T1000 (cell line): ENCODE results near the gene ITPK1.

Experiments
- DNase-seq: peaks from one replicate; lab custom pipeline; 2025; ENCODE audit warnings: mixed read lengths; lab: John Stamatoyannopoulos, UW

Gene ITPK1

GRCh38 chr14:92951912-92952471 lies 163.7 kb downstream of the ITPK1 start:
- peak; percentile 11 for DNase-seq

GRCh38 chr14:92951261-92951660 lies 164.5 kb downstream of the ITPK1 start:
- no peak for DNase-seq

DNA sequence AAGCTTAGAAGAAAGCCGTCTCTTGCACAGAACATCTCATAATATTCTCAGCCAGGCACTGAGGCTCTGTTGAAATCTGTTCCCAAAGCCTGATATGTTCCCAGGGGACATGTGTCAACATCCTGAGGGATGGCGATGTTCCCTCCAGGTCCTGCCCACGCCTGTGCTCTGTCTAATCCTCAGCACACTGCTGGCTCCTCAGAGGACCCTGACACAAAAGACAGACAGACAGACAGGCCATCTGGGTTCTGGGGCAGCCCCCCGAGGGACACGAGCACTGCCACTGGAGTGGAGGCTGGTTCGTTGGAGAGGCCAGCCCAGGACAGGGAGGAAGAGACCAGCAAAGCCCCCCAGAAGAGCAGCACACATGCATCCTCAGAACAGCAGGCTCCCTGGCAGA lies 165.0 kb downstream of the ITPK1 start:
- DNase-seq: no peak

- DNase-seq: no peak
Measured at GRCh38 chr14:92950193-92950540, 165.6 kb downstream of the ITPK1 start.

DNA sequence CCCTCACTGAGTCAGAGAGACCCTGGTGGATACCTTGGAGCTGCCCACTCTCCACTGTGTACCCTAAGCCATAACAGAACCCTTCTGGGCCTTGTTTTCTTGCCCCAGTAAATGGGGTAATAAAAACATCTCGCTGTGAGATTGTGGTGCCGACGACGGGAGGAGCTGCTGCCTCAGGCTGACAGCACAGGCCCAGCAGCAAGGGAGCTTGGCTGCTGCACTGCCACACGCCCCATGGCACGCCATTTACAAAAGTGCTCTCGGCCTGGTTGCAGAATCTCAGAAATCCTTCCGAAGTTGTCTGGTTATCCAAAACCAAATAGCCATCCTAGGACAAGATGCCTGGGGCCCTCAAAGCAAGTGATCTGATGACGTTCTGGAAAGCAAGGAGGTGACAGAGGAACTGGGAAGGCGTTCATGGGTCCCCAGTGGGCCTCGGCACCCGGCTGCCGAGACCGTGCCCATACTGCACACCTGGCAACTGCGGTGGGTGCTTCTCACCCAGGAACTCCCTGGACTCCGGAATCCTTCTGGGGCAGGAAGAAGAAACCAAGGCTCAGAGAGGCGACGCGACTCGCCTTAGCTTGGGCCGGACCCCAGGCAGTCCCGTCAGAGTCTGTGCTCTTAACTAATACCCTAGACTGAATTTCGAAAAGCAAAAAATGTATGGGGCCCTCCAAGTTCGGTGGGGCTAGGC lies 166.1 kb downstream of the ITPK1 start:
- DNase-seq: no peak

DNA sequence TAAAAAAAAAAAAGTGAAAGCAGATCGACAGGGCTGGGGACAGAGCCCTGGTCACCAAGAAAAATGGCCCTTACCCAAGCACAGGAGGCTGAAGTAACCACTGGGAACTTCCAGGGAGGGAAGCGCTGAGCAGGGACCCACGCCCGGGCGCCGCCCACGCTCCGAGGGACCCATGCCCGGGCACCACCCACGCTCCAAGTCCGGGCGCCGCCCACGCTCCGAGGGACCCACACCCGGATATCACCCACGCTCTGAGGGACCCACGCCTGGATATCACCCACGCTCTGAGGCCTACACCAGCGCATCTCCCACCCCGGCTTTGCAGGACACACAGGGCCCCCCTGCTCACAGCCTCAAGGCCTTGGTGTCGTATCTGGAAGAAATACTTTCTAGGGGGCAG lies 167.1 kb downstream of the ITPK1 start:
- DNase-seq: no peak

GRCh38 chr14:92946847-92947545 lies 168.7 kb downstream of the ITPK1 start:
- DNase-seq: no peak

GRCh38 chr14:92945959-92946846 lies 169.5 kb downstream of the ITPK1 start:
- DNase-seq: no peak

DNA sequence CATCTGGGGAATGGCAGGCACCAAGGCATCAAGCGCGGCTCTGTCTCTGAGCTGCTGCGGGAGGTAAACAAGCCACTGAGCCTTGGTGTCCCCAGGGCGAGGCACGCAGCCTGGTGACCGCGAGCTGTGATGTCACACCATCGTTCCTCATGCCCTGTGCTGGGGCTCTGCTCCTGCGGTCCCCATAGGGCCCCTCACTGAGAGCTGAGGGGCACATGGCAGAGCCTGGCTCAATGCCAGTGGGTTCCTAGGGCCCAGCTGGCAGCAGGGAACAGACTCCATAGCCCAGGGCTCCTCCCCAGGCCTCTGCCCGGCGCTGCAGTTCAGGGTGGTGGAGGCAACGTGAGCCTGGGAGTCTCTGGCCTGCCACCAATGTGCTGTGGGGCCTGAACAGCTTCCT lies 170.2 kb downstream of the ITPK1 start:
- DNase-seq: no peak

DNA sequence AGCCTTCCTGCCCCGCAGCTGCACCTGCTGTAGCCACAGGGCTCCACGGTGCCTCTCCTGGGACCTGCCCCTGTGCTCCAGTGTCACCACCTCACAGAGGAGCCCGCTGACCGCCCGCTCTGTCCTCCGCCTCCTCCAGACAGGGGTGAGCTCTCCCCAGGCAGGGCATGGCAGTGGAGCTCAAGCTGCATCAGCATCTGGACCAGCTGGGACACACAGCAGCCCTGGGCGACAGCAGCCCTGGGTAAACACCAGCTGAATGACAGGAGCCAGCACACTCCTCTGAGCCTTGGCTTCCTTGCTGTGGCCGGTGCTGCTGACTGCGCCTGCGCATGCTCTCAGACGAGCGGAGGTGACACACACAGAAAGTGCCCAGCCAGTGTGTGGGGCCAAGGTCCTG lies 170.7 kb downstream of the ITPK1 start:
- DNase-seq: no peak

DNA sequence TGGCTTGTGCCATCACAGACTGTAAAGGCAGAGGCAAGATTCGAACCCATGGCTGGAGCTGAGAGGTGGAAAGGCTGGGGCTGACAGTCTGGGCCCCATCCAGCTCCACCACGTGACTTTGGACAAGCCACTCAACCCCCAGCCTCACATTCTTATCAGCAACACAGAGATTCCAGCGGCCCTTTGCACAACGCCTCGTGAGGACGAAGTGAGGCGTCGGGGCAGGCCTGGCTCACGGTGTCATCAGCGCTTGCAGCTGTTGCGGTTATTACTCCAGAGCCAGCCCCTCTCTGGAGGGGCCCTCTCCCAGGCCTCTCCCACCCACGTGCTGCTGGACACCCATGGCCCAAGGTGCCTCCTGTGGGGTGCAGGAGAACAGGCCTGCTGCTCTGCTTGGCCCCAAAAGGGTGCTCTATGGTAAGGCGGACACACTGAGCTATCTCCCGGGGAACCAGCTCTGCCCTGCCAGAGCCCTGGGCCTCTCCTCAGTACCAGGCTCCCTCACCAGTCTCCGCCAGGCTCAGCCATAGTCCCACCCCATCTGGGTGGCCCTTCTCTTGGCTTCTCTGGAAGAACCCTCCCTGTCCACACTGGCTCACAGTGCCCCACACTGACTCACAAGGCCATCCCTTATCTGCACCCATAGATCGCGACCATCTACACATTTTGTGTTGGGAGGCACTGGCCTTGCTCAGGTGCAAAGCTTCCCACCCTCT lies 171.7 kb downstream of the ITPK1 start:
- no peak for DNase-seq

- DNase-seq: no peak
Measured at GRCh38 chr14:92942976-92943710, 172.6 kb downstream of the ITPK1 start.

DNA sequence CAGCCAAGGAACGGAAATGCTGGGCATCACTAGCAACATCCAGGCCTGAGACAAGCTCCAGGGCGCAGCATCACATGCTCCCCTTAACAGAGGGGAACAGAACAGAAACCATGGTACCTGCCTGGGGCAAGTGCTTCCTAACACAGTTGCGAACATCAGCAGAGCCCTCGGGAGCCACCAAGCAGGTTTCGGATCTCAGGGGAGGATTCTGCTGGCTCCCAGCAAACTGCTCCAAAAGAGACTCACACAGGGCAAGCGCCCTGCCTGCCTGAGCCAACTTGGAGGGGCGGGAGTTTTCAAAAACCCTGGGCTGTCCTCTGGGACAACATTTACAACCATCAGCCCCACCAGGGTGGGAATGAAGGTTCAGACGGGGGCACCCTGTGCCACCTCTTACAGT lies 173.1 kb downstream of the ITPK1 start:
- DNase-seq: no peak

DNA sequence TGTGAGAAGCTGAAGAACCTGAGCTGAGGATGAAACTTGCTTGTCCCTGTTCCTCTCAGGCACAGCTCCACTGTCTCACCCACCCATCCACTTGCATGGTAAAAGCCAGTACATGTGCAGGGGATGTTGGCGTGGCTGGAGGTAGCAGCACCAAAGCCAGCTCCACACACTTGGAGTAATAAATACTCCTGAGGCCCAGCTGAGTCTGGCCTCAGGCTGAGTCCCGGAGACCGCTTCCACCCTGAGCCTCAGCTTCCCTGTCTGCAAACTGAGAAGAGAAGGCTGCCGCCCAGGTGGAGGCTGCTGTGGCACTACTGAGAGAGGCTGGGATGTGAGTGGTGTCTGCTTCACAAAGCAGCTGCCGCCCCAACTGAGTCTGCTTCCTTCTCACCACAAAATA lies 173.6 kb downstream of the ITPK1 start:
- DNase-seq: no peak

GRCh38 chr14:92941531-92941930 lies 174.2 kb downstream of the ITPK1 start:
- DNase-seq: no peak

GRCh38 chr14:92940543-92940942 lies 175.2 kb downstream of the ITPK1 start:
- no peak for DNase-seq

- DNase-seq: no peak
Measured at GRCh38 chr14:92939699-92940098, 176.0 kb downstream of the ITPK1 start.

DNA sequence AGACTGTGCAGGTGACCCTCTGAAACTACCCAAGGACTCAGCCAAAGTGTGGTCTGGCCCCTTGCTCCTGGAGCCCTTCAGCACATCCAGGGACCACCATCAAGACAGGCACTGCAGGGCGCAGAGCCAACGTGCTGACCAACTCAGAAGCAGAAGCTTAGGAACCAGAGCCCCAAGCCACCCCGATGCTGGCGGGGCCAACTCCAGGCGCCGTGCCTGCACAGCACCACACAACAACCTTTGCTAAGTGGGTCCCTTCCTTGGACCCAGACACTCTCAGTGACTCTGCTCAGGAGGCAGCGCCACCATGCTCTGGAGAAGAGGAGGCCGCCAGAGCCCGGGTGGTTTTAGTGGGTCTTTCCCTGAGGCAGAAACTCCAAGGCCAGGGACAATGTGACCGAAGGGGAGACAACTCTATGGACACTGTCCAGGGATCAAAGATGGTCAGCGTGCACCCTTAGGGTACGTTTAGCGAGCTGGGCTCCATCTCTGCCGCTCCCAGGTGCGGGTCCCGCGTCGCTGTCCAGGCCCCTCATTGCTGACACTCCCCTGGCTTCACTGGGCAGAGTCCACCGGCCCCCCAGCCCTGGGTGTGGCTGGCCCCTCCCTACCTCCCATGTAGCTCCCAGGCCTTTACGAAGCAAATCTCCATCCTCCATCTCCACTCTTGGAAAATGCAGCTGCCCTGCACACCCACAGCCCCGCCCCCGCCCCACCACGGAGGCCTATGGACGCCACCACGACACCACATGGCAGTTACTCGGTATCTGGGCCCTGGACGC lies 176.6 kb downstream of the ITPK1 start:
- no peak for DNase-seq

DNA sequence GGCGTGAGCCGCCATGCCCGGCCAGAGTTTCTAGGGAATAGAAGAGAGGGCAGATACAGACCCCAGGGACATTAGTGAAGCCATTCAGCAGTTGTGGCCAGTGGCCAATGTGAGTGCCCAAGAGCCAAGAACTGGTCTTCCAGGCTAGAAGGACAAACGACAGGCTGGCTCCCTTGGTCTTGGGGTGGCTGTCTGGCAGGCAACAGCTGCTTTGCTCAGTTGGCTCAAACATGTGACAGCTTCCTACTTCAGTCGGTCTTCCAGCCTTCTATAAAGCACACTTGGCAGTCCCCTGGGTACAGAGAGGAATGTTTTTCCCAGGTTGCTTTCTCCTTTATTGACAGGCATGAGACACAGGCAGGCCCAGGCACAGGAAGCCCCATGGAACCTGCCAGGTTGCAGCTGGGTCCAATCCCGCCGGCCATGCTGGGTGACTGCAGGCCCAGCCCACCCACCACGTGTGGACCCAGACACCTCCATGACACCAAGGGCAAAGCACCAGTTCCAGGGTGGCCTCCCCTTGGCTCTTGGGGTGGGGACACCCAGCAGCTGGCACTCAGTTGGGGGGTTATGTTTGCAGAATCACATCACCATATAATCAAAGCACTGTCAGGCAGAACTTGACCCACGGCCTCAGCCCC lies 177.4 kb downstream of the ITPK1 start:
- DNase-seq: no peak
